Nephron progenitor cell (in vitro differentiated cells): Measurements from ENCODE around the gene RTL10.
"Not testable (repeated sequence)": the region's sequence is repeated elsewhere in the genome, so short reads cannot be mapped to it uniquely, and the experiment has no call there.

Experiments
- DNase-seq: peaks from one replicate; pipeline ENCODE4 v3.0.0; 2021
- H3K27ac Mint-ChIP-seq: 2 replicates; pipeline ENCODE4 v1.8.0; 2021; ENCODE audit warnings: mild to moderate bottlenecking, moderate library complexity, mixed read lengths
- H3K27me3 Mint-ChIP-seq: 2 replicates; pipeline ENCODE4 v1.8.0; 2021; ENCODE audit warnings: mild to moderate bottlenecking, low read depth, mixed read lengths; ENCODE audit not compliant: poor library complexity
- H3K36me3 Mint-ChIP-seq: 2 replicates; pipeline ENCODE4 v1.8.0; 2021; ENCODE audit warnings: low read depth, mixed read lengths
- H3K4me1 Mint-ChIP-seq: 2 replicates; pipeline ENCODE4 v1.8.0; 2021; ENCODE audit warnings: mixed read lengths
- H3K4me3 Mint-ChIP-seq: 2 replicates; pipeline ENCODE4 v1.8.0; 2021; ENCODE audit warnings: mild to moderate bottlenecking, moderate library complexity, mixed read lengths
- H3K9me3 Mint-ChIP-seq: 2 replicates; pipeline ENCODE4 v1.8.0; 2021; ENCODE audit warnings: mild to moderate bottlenecking, moderate library complexity, mixed read lengths
- TF ChIP-seq, protein P1 (sequence below): fragments of 200-600 bp; sonication (generic); IDR thresholded peaks from 2 replicates; pipeline ENCODE4 v1.5.0; 2021; ENCODE audit warnings: antibody characterized with exemption

RTL10 gene

DNA sequence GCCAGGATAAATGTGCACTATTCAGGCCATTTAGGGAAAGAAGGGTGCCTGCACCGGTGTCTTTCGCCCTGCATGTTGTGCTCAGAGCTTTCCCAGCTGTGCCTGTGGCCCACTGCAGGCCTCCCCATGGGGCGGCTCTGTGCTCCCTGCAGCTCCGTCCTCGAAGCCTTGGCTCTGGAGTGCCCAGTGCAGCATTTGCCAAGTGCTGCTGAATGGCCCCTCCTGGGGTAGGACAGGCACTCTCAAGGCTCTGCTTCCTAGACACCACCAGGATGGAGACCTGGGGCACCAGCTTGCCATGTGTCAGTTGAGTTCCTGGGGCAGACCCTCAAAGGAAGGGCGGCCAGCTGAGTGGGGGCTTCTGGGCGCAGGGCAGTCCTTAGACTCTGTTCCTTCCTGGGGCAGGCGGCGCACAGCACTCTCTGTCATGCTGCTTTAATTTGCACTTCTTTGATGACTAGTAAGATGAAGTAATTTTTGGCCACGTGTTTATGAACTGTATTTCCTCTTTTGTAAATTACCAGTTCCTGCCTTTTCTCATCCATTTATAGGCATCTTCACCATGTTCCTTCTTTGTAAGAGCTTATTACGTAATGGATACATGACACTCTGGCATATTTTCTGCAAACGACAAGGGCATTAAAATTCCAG lies 32.1 kb upstream of the RTL10 start:
- H3K27ac Mint-ChIP-seq = no peak overlapping the region
- DNase-seq = no peak
- no peak overlapping the region for H3K4me3 Mint-ChIP-seq
- H3K4me1 Mint-ChIP-seq = peaks cover 17% of the 10 kb centered on the region
- H3K27me3 Mint-ChIP-seq = peaks cover 12% of the 10 kb centered on the region
- TF ChIP-seq, protein P1, sequence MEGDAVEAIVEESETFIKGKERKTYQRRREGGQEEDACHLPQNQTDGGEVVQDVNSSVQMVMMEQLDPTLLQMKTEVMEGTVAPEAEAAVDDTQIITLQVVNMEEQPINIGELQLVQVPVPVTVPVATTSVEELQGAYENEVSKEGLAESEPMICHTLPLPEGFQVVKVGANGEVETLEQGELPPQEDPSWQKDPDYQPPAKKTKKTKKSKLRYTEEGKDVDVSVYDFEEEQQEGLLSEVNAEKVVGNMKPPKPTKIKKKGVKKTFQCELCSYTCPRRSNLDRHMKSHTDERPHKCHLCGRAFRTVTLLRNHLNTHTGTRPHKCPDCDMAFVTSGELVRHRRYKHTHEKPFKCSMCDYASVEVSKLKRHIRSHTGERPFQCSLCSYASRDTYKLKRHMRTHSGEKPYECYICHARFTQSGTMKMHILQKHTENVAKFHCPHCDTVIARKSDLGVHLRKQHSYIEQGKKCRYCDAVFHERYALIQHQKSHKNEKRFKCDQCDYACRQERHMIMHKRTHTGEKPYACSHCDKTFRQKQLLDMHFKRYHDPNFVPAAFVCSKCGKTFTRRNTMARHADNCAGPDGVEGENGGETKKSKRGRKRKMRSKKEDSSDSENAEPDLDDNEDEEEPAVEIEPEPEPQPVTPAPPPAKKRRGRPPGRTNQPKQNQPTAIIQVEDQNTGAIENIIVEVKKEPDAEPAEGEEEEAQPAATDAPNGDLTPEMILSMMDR = no peak
- no peaks in the 10 kb centered on the region for H3K36me3 Mint-ChIP-seq
- H3K9me3 Mint-ChIP-seq = no peaks in the 10 kb centered on the region

DNA sequence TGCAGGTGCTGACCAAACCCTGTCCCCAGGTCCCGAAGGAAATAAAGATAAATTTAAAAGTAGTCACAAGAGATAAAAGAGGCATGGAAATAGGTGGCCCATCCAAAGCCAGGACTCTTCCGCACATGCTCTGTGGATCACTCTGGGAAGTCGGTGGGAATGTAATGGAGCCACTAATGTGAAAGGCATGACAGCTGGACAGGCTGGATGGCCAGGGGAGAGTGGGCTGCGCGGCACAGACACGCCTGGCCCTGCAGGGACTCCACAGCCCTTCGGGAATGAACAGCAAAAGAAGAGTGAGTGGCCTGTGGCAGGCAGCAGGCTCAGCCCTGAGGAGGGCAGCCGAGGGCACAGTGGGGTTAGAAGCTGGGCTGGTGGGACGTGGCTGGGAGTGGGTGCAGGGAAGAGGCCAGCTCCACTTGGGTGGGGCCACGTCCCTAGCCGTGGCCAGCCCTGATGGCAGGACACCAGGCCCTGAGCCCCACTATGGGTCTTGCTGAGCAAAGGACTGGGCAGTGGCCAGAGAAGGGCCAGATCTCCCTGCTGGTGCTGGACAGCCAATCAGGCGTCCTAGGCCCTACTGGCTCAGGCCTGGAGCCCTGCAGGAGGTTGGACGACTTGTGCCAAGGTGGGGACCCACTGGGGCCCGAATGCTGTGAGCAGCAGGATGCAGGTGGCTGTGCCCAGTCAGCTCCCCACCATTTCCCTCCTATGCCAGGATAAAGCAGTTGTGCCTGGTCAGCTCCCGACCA lies 31.3 kb upstream of the RTL10 start:
- peaks cover 17% of the 10 kb centered on the region for H3K4me1 Mint-ChIP-seq
- DNase-seq = no peak
- H3K27ac Mint-ChIP-seq = no peak overlapping the region
- TF ChIP-seq, protein P1 = no peak
- H3K36me3 Mint-ChIP-seq = no peaks in the 10 kb centered on the region
- H3K9me3 Mint-ChIP-seq = no peaks in the 10 kb centered on the region
- no peak overlapping the region for H3K4me3 Mint-ChIP-seq
- H3K27me3 Mint-ChIP-seq = peaks cover 18% of the 10 kb centered on the region

DNA sequence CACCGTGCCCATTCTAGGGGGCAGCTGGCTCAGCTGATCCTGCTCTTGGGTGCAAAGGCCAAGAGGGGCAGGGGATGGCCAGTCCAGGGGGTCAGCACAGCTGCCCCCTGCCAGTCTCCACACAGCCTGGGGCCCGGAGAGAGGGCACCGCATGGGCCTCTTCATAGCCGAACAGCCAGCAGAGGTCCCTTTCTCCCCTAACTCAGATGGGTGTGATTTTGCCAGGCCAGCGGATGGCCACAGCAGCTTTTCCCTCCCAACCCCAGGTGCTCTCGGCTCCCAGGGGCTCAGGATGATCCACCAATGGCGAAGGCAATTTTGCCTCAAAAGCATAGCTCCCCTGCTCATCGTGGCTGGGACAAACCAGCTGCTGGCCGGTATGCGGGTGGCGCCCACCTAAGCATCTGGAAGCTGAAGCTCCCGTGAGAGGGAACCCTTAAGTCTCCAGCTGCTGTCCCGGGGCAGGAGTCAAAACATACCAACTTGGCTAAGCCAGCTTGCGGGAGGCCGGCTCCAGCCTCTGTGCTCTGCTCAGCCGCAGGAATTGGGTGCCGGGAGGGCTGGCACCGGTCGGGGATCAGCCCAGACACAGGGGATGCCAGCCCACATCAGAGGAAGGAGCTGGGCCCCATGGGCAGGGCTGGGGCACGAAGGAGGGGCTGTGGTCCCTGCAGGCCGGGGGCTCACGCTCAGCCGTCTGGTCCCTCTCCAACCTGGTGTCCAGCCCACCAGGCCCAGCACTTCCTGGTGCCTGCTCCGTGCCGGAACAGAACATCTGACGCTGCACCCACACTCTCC lies 30.5 kb upstream of the RTL10 start:
- Mint-ChIP-seq H3K36me3 (no peaks in the 10 kb centered on the region), H3K9me3 (no peaks in the 10 kb centered on the region), H3K4me3 (no peak overlapping the region), H3K27ac (no peak overlapping the region), H3K27me3 (peaks cover 21% of the 10 kb centered on the region), H3K4me1 (peaks cover 22% of the 10 kb centered on the region)
- no peak for DNase-seq
- TF ChIP-seq, protein P1 = no peak

DNA sequence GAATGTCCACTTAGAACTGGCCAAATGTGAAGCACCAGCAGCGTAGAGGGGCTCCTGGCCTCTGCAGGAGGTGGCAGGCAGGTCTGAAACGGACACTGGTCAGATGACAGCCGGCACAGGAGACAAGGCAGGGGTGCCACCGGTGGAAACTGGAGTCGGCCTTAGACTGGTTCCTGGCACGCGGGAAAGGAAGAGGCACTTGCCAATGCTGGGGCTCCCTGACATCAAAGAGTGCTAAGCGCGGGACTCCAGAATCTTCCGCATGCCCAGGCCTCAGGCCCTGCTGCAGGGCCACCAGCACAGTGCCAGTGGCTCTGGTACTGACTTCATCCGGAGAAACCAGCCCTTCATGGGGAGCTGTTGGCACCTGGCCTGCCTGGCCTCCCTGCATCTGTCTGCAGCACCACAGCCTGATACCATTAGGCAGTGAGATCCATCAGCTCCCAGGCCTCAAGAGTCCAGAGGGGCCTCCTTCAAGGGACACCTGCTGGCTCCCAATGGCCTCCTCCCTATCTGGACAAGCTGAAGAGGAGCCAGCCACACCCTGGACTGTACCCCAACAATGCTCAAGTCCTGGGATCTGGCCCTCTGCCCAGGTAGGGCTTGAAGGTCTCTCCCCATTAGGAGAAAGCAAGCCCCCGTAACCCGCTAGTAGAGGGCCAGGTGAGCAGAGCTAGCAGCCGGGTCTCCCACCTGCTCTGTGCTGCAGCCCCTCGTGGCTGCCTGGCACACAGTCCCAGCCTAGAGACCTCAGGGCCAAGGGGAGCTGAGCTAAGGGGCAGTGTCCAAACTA lies 29.7 kb upstream of the RTL10 start:
- H3K27me3 Mint-ChIP-seq = peaks cover 21% of the 10 kb centered on the region
- no peak overlapping the region for H3K4me3 Mint-ChIP-seq
- peaks cover 23% of the 10 kb centered on the region for H3K4me1 Mint-ChIP-seq
- no peaks in the 10 kb centered on the region for H3K9me3 Mint-ChIP-seq
- DNase-seq = no peak
- no peaks in the 10 kb centered on the region for H3K36me3 Mint-ChIP-seq
- H3K27ac Mint-ChIP-seq = no peak overlapping the region
- TF ChIP-seq, protein P1 = no peak

DNA sequence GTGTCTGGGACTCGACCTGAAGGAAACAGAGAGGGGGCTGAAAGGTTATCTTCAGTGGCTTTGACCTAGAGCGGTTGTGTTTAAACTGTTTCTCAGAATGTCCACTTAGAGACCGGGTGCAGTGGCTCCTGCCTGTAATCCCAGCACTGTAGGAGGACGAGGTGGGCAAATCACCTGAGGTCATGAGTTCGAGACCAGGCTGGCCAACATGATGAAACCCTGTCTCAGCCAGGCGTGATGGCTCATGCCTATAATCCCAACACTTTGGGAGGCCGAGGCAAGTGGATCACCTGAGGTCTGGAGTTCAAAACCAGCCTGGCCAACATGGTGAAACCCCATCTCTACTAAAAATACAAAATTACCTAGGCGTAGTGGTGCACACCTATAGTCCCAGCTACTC lies 28.8 kb upstream of the RTL10 start:
- not testable (repeated sequence) for H3K36me3 Mint-ChIP-seq
- H3K4me1 Mint-ChIP-seq = peaks cover 29% of the 10 kb centered on the region

More for the DNA sequence above, 28.8 kb upstream of the RTL10 start:
- not testable (repeated sequence) for H3K4me3 Mint-ChIP-seq, H3K27ac Mint-ChIP-seq, H3K9me3 Mint-ChIP-seq, DNase-seq
- H3K27me3 Mint-ChIP-seq = peaks cover 21% of the 10 kb centered on the region
